OCI-LY1 (cell line): ENCODE measurements around the gene POTEI.
"Not testable (repeated sequence)": the region's sequence is repeated elsewhere in the genome, so short reads cannot be mapped to it uniquely, and the experiment has no call there.

ENCODE experiments used
- CTCF ChIP-seq: fragments of 200-600 bp; sonication (generic), shearing (Covaris generic); IDR thresholded peaks from 2 replicates; pipeline ENCODE4 v1.5.1; 2017; ENCODE audit warnings: mild to moderate bottlenecking, antibody characterized with exemption, low read length, moderate library complexity, mixed read lengths
- EZH2 ChIP-seq: fragments of 200-600 bp; sonication (generic), shearing (Covaris generic); IDR thresholded peaks from 2 replicates; pipeline ENCODE4 v1.8.0; 2017; ENCODE audit warnings: borderline replicate concordance, mixed run types, mild to moderate bottlenecking, antibody characterized with exemption, low read length, moderate library complexity, mixed read lengths

DNA sequence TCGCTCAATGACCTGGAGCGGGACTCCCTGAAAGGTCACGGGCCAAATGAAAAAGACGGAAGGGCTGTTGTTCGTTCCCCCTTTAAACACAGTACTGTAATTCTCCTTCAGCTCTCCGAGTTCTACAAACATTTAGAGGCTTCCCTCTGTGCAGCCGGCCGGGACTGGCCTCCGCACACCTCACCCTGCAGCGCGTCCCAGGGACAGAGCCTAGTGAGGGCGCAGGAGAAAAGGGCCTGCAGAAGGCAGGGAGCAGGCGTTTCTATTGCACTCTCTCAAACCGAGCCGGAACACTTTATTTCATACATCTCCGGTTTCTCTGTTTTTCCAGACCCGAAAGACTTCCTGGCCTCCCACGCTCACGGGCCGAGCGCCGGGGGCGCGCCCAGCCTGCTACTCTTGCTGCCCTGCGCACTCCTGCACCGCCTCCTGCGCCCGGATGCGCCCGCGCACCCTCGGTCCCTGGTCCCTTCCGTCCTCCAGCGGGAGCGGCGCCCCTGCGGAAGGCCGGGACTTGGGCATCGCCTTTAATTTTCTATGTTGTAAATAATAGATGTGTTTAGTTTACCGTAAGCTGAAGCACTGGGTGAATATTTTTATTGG is 18.3 kb upstream of the POTEI start:
- TF ChIP-seq CTCF, EZH2: not testable (repeated sequence)
